HG03196 (cell line): Measurements from ENCODE around the gene SH3BP2.

Experiments used
- ATAC-seq: cut with Tn5 transposase; IDR thresholded peaks from one replicate; pipeline ENCODE4 v1.9.1; 2021; ENCODE audit not compliant: unreplicated experiment

SH3BP2 gene

GRCh38 chr4:2790583-2791517, 2.0 kb upstream of the SH3BP2 start:
- no peak for ATAC-seq

DNA sequence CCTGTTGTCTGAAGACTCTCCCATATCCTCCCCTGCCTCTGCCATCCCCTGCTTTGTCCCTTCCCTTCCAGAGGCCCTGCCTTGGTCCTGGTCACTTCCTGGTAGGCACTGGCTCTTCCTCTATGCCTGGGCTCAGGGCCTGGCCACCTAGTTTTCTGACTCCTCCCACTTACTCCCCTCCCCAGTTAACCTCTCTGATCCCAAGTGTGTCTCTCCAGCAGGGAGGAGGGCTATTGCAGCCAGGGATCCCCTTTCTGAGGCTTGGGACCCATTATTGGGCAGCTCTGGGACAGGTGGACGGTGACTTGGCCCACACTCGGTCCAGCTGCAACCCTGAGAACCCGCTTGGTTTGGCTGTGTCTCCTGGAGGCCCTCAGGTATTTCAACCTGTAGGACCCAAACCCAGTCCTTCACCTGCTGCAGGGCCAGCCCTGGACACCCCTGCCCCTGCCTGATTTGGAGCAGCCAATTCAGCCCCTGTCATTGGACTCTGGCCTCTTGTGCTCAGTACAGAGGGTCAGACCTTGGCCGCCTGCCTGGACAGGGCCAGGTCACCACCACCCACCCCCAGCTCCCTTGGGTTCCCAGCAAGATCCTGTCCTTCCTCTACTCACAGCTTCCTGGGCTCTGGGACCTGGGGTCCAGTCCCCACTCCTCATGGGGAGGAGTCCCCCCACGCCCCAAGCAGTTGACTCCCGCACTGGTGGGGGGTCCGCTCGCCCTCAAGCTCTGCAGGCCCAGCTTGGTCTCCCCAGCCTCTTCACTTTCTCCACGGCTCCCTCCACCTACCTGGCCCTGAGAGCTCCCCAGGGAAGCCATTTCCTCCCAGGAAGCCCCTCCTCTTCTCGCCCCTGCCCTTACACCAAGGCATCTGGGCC, 1.1 kb upstream of the SH3BP2 start:
- ATAC-seq, result no peak

DNA sequence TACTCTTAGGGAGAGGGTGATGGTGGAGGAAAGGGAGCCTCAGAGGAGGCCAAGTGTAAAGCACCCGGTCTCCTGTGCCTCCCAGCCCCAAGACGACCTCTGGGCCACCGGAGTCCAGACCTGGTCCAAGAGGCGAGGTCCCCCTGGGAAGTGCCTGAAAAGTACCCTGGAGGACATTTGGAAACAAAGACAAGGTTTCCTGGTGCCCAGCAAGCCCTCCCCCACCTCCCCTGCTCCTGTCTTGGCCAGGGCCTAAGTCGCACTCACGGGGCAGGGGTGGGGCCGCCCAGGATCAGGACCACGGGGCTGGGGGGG, 532 bp upstream of the SH3BP2 start:
- ATAC-seq, result no peak

- no peak for ATAC-seq
Measured at GRCh38 chr4:2793586-2794485, 951 bp downstream of the SH3BP2 start.

DNA sequence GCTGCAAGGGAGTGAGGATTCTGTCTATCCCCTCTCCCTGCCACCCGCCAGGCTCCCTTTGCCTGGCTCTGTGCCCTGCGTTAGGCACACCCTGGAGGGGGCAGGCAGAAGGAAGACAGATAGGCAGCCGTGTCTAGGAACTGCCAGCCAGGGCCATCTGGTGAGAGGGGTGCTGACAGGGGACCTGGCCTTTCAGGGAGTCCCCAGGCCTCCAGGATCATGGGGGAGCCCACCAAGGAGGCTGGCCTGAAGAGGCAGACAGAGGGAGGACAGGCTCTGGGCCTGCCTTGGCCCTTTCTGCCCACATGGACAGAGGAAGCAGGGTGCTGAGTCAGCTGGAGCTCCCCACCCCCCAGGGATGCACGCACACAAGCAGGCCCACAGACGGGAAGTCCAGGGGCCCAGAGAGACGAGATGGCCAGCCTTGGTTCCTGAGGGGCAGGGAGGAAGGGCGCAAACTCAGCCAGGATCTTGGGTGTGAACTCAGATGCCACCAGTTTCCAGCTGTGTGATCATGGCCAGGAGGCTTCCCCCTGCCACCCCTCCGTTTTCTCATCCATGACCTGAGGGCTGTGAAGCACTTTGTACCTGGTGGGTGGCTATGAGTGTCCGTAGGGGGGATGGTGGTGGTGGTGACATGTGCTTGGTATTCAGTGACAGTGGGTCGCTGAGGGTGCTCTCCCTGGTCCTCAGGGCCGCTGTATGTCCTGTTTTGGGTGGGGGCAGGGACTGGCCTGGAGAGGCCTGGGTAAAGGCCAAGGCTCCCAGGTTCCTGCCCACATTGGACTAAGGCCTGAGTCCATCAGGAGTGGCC, 1.8 kb downstream of the SH3BP2 start:
- no peak for ATAC-seq

DNA sequence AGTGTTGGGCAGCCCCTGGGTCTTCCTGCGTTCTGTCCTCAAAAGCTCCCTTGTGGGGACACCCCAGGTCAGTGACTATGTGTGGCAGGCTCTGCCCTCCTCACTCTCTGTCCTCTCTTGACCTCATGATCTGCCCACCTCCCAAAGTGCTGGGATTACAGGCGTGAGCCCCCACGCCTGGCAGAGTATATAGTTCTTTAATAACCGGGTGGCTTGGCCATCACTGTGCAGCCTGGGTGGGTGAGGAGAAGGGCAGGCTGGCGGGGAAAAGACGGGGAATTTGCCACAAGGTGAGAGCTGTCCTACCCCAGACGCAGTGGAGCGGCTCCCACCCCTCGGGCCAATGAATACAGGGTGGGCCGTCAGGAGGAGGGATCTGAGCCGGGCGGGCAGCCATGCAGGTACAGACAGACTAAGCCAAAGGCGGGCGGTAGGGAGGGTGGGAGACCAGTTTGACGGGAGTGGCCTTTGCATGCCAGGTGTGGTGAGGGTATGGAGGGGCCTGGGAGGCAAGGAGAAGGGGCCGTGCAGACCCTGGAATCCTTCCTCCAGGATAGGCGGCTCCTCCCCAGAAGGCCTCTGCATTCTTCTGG, 2.5 kb downstream of the SH3BP2 start:
- no peak for ATAC-seq

DNA sequence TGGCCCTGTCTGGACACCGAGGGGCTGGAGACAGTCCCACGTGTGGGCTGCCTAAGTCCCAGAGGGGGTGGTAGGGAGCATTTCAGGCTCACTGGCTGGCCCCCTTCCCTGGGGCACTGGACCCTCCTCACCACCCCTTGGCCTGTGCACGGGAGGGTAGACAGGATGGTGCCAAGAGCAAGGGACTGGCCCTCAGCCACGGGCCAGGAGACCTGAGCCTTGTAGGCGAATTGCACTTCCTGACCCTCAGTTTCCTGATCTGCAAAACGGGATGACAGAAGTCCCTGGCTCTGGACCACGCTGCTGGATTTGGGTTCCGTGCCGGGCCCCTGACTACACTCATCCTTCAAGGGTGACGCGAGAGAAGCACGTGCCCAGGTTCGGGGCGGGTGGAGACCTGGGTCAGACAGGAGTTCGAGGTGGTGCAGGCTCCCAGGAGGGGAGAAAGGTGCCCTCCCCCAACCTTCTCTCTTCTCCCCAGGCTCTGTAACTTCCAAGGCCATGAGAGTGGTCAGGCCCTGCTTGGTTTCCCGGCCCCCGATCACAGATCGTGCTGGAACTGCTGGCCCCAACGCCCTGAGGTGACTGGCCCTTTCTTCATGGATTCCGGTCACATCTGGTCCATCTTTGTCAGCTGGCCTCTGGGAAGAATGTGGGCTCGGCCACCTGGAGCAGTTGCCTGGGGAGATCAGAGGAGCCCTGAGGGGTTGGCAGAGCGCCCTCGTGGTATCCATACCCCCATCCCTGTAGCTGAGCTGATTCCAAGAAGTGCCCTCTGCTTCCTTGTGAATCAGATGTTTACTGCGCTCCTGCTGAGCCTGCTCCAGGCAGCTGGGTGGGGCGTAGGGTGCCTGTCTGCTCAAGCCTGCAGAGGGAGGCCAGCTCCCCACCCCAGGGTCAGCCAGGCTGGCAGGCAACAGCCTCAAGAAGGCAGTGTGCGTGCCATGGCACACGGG, 3.3 kb downstream of the SH3BP2 start:
- ATAC-seq, result no peak

DNA sequence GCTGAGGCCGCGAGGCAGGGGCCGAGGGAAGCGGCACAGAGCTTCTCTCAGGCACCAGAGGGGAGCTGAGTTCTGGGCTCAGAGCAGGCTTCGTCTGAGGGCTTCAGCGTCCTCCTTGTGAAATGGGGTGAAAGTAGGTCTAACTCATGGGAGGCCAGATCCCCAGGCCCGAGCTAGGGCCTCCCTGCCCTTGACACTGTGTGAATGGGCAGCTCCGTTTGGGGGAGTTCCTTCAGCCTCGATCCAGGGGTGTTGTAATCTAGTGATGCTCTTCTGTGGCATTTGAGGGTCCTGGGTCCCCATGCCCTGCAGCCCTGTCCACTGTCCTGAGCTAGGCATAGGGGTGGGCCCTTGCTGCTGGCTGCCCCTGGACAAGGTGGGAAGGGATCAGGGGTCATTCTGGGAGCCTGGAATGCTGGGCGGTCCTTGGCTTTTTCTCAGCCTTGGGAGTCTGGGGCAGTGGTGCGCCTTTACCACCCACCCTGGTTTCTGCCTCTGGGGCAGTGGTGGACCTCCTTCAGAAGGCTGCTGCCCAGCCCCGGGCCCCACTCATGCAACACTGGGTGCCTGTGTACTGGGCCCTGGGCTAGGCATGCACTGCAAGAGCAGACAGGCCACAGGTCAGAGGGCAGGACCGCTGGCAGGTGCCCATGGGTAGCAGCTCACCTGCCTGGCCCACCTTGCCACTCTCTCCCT, 4.1 kb downstream of the SH3BP2 start:
- ATAC-seq, result no peak

- no peak for ATAC-seq
Measured at GRCh38 chr4:2797545-2798305, 4.8 kb downstream of the SH3BP2 start.

- ATAC-seq, result peak; percentile 31
Measured at GRCh38 chr4:2798399-2799223, 5.7 kb downstream of the SH3BP2 start.

GRCh38 chr4:2799224-2799911, 6.5 kb downstream of the SH3BP2 start:
- no peak for ATAC-seq

DNA sequence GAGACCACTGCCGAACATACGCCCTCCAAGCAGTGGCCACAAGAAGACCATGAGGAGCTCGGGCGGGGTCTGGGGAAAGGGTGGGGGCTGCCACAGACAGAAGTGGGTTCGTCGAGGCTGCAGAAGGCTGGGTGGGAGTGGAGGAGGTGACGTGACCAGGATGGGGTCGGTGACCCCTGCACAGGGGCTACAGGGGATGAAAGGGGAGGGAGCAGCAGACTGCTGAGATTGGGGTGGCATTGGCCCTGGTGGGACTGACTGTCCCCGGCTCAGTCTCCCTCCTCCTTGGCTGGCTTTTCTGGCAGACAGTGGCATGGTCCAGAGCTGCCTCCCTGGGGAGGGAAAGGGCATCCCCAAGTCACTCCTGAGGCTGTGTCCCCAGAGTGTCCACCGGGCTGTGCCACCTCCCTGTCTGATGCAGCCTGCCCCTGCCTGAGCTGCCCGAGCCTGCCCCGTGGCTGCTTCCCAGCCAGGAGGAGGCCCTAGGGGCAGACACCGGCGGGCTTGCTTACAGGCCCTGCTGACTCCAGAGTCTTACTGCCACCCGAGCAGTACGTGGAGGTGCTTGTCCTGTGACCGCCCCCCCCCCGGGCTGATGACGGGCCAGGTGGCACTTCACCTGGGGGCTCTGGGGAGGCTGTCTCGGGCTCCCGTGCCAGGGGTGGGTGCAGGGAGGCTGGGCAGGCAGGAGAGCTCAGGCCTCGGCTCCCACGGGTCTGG, 7.2 kb downstream of the SH3BP2 start:
- ATAC-seq, result no peak

GRCh38 chr4:2800691-2801596, 8.1 kb downstream of the SH3BP2 start:
- ATAC-seq, result no peak
